ENCODE measurements around the gene USP6NL.

- no peak for TF ChIP-seq CTCF (IDR thresholded peaks at IDR 0.05)
- no peak for TF ChIP-seq ETV6 (CRISPR knock-in tag; IDR thresholded peaks at IDR 0.05)
- TF ChIP-seq, protein P1, sequence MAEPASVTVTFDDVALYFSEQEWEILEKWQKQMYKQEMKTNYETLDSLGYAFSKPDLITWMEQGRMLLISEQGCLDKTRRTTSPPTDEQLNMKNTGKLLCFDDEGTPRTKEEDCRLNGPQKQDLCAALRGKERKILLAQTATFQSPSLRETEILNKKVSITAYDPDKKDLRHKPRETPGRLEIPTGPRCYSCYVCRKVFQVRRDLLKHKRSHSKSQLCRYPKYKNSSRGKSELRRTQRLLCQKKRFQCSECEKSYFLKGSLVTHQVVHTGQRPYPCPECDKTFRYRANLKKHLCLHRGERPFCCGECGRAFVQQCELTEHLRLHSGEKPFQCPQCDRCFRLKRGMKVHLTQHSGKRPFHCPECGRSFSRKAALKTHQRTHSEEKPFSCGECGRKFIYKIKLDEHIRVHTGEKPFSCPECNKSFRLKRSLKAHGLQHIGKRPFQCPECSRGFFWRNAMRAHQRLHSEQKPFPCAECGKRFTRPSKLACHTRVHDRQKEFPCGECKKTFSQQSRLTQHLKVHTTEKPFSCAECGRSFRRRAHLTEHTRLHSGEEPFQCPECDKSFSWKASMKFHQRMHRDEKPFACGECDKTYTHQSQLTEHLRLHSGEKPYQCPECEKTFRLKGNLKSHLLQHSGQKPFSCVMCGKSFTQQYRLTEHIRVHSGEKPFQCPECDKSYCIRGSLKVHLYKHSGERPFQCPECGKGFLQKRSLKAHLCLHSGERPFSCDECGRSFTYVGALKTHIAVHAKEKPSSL (CRISPR knock-in tag; conservative IDR thresholded peaks at IDR 0.05): no peak
- no peak for TF ChIP-seq IRF2 (CRISPR knock-in tag; IDR thresholded peaks at IDR 0.05; ENCODE audit: borderline replicate concordance, low read depth)
- no peak for TF ChIP-seq NR3C1 (CRISPR knock-in tag; conservative IDR thresholded peaks at IDR 0.05; ENCODE audit: low read depth)
- no peak for TF ChIP-seq ESRRA (CRISPR knock-in tag; IDR thresholded peaks at IDR 0.05; ENCODE audit: borderline replicate concordance)
- TF ChIP-seq, protein P2, sequence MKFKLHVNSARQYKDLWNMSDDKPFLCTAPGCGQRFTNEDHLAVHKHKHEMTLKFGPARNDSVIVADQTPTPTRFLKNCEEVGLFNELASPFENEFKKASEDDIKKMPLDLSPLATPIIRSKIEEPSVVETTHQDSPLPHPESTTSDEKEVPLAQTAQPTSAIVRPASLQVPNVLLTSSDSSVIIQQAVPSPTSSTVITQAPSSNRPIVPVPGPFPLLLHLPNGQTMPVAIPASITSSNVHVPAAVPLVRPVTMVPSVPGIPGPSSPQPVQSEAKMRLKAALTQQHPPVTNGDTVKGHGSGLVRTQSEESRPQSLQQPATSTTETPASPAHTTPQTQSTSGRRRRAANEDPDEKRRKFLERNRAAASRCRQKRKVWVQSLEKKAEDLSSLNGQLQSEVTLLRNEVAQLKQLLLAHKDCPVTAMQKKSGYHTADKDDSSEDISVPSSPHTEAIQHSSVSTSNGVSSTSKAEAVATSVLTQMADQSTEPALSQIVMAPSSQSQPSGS (CRISPR knock-in tag; IDR thresholded peaks at IDR 0.05; ENCODE audit: borderline replicate concordance, low read depth): no peak
- no peak for TF ChIP-seq NR2C2 (CRISPR knock-in tag; IDR thresholded peaks at IDR 0.05)
Observed at GRCh38 chr10:11625019-11625735, 13.7 kb upstream of the USP6NL start.
